ENCODE results near the gene CCDC71.

The CCDC71 gene

GRCh38 chr3:49120438-49121131 is 45.5 kb downstream of the CCDC71 start, which contains the start of gene USP19 (continued):
- TF ChIP-seq ZNF138 (tag by site-specific recombination; IDR thresholded peaks at IDR 0.05; ENCODE audit: borderline replicate concordance), result no peak
- no peak for TF ChIP-seq ZNF571 (tag by site-specific recombination; IDR thresholded peaks at IDR 0.05)
- peak; percentile 66 for TF ChIP-seq HIC1 (tag by site-specific recombination; IDR thresholded peaks at IDR 0.05)
- TF ChIP-seq INSM2 (tag by site-specific recombination; IDR thresholded peaks at IDR 0.05), result no peak
- TF ChIP-seq ZNF704 (tag by site-specific recombination; IDR thresholded peaks at IDR 0.05), result no peak
- no peak for TF ChIP-seq ZNF792 (tag by site-specific recombination; IDR thresholded peaks at IDR 0.05)
- no peak for TF ChIP-seq ZNF555 (tag by site-specific recombination; conservative IDR thresholded peaks at IDR 0.05)
- TF ChIP-seq ZEB2 (tag by site-specific recombination; IDR thresholded peaks at IDR 0.05), result peak; percentile 79; the same call in 1 of the 2 replicates
- peak; percentile 94 for TF ChIP-seq SP2 (tag by site-specific recombination; IDR thresholded peaks at IDR 0.05)
- TF ChIP-seq HOXC10 (CRISPR knock-in tag; IDR thresholded peaks at IDR 0.05), result no peak
- TF ChIP-seq ZNF248 (tag by site-specific recombination; IDR thresholded peaks at IDR 0.05), result no peak
- TF ChIP-seq ZNF654 (tag by site-specific recombination; IDR thresholded peaks at IDR 0.05; ENCODE audit: low read depth), result no peak
- TF ChIP-seq ZNF548 (tag by site-specific recombination; IDR thresholded peaks at IDR 0.05), result no peak
- no peak for TF ChIP-seq ZNF169 (tag by site-specific recombination; IDR thresholded peaks at IDR 0.05)
- no peak for TF ChIP-seq ZNF112 (tag by site-specific recombination; IDR thresholded peaks at IDR 0.05)
- peak; percentile 68 for TF ChIP-seq GLIS1 (tag by site-specific recombination; IDR thresholded peaks at IDR 0.05)
- TF ChIP-seq ZIC2 (tag by site-specific recombination; IDR thresholded peaks at IDR 0.05), result peak; percentile 21; the same call in 1 of the 2 replicates
- TF ChIP-seq GFI1B (tag by site-specific recombination; IDR thresholded peaks at IDR 0.05), result no peak
- TF ChIP-seq KLF1 (tag by site-specific recombination; IDR thresholded peaks at IDR 0.05), result peak; percentile 12; the same call in 1 of the 2 replicates
- TF ChIP-seq ZNF843 (tag by site-specific recombination; IDR thresholded peaks at IDR 0.05), result no peak
- TF ChIP-seq SP3 (tag by site-specific recombination; IDR thresholded peaks at IDR 0.05), result peak; percentile 65; the same call in 1 of the 2 replicates
- no peak for TF ChIP-seq SCRT2 (tag by site-specific recombination; IDR thresholded peaks at IDR 0.05)
- no peak for TF ChIP-seq ZNF266 (tag by site-specific recombination; IDR thresholded peaks at IDR 0.05; ENCODE audit: low read depth)
- TF ChIP-seq PRDM10 (tag by site-specific recombination; IDR thresholded peaks at IDR 0.05), result no peak
- no peak for TF ChIP-seq ZNF639 (tag by site-specific recombination; IDR thresholded peaks at IDR 0.05)
- no peak for TF ChIP-seq ZNF837 (tag by site-specific recombination; IDR thresholded peaks at IDR 0.05)
- no peak for TF ChIP-seq MZF1 (tag by site-specific recombination; IDR thresholded peaks at IDR 0.05; ENCODE audit: borderline replicate concordance)
- TF ChIP-seq ZNF830 (tag by site-specific recombination; IDR thresholded peaks at IDR 0.05; ENCODE audit: low read depth), result no peak
- no peak for TF ChIP-seq ZNF747 (tag by site-specific recombination; IDR thresholded peaks at IDR 0.05)
- TF ChIP-seq ZSCAN4 (tag by site-specific recombination; IDR thresholded peaks at IDR 0.05), result no peak
- no peak for TF ChIP-seq TRIM28 (IDR thresholded peaks at IDR 0.05; ENCODE audit: borderline replicate concordance, low read length)

All from HEK293 (cell line).